K562 treated with DMSO at 1 percent for 24 hours (cell line): ENCODE measurements around the gene MRPL30. TPM values are rescaled to one million over a fixed set of nuclear protein-coding genes. Genes with fewer than 3 reads are reported as not detected.

Experiments used
- total RNA-seq: library from RNA; unstranded; fragments of 300-600 nt; gene quantifications from 2 replicates; pipeline ENCODE4 v1.2.3, GENCODE V29; 2022; ENCODE audit warnings: low read depth; ENCODE audit not compliant: insufficient read depth

MRPL30 gene
- total RNA-seq: 26.2 and 26.8 TPM in 2 replicates

GRCh38 chr2:99180755-99181623 lies at the start of gene MRPL30, which contains the start of gene MITD1:
MRPL30 (plus strand) TSS chr2:99181184; CDS start chr2:99186204, 5,020 bp downstream.
MITD1 (minus strand) TSS chr2:99181058; CDS start chr2:99180981, 77 bp downstream.

DNA sequence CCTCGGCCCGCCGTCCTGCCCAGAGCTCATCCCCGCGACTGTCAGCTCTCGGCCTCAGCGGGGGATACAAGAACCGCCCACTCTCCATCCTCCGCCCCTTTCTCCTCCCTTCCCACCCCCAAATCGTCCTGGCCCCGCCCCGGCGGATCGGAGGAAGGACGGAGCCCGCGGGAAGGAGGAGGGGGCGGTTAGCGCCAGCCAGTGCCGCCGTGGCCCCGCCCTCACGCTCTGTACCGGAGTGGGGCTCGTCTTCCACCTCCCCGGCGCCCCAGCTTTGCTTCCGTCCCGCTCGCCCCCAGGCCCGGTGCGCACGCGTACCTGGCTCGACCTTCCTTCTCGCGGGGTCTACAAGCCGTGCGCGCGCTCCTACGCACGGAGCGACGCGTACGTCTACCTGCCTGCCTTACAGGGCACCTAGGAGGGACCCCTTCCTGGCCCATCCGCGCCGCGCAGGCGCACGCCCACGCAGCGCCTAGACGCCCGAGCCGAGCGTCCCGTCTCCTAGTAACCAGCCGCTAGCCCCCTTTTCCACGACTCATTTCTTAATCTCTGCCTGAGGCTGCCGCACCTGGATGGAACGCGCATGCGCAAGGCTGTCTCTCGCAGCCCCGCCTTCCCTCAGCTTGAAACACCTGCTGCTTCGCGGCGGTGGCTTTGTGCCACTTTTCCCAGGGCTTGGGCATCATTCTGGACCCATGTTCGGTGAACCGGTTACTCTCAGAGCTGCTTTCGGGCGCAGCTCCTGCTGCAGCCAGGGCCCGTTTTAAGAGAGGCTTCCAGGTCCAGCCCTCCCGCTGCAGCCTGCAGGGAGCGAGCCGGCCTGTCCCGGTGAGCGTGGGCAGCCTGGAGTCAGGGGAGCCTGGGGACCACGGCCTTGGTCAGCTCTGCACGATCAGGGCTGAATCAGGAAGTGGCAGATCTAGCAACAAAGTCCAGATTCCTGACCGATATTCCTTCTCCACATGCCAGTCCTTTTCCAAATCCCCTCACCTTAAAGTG lies 39.6 kb upstream of the MRPL30 start, which contains the start of gene C2orf15:
Gene C2orf15 (plus strand): TSS at position 598 of the 999 bp plus-strand sequence. CDS start 8,852 bp downstream, outside the sequence.

DNA sequence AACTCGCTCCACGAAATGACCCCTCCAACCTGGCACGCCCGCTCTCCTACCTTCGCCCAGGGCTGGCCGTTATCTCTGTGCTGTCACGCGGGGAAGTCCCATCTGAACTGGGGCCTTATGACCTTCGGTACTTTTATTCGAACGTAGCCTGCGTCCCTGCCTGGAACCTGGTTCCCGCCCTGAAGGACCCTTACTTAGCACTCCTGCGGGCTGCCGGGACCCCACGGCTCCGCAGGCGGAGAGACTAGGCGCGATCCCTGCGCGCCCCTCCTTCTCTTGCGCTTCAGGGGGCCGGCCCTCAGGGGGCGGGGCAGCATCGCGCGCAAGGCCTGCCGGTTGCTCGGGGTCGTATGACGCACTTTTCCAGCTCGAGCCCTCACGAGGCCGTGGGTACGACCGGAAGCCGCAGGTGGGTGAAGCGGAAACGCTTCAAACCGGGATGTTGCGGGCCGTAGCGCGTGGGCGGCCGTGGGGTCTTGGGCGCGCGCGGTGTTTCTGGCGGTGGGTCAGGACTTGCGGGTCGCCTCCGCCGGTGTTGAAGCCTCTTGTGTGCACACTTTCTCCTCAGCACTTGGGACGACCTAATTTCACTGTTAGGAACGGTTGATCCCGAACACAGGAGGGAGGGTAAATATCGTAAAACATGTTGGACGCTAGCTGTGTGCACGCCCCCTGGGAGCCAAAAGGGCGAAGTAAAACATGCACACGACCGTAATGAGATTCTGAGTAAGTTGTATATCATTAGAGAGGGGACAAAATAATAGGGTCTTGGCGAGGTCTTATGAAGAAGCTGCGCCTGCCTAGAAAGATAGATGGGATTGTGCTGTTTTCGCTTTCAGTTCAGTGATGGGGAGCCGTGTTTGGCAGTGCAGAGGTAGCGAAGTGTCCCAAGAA lies 26.1 kb upstream of the MRPL30 start, which contains the start of the genes LIPT1 and TSGA10:
Gene LIPT1 (plus strand): TSS at position 325 of the 894 bp plus-strand sequence. CDS start 6,991 bp downstream, outside the sequence.
Gene TSGA10 (minus strand): TSS at position 300 of the 894 bp plus-strand sequence. CDS start 45,503 bp downstream, outside the sequence.

Other genes starting within 250 kb of the MRPL30 start
- gene CRACDL, start 245.0 kb upstream of the MRPL30 start, total RNA-seq: not detected in 2 replicates
- gene C2orf15, start 39.5 kb upstream of the MRPL30 start, total RNA-seq: 0.51 TPM in 1 of 2 replicates, not detected in the other
- gene TSGA10, start 26.2 kb upstream of the MRPL30 start, total RNA-seq: 1.3 and 1.8 TPM in 2 replicates
- gene LIPT1, start 26.2 kb upstream of the MRPL30 start, total RNA-seq: 2.6 and 4.6 TPM in 2 replicates
- gene MITD1, start 126 bp upstream of the MRPL30 start, total RNA-seq: 20.9 and 28.5 TPM in 2 replicates
- 3.2 and 3.3 TPM in 2 replicates for gene LYG2, start 74.5 kb downstream of the MRPL30 start, total RNA-seq
- gene LYG1, start 120.0 kb downstream of the MRPL30 start, total RNA-seq: 0.92 and 1.4 TPM in 2 replicates
- gene TXNDC9, start 155.1 kb downstream of the MRPL30 start, total RNA-seq: 17.3 and 22.6 TPM in 2 replicates
- 29.0 and 31.5 TPM in 2 replicates for gene EIF5B, start 156.2 kb downstream of the MRPL30 start, total RNA-seq